SIG-M5 treated with dmso at 0.1 percent for 504 hours (cell line): ENCODE results near the gene CSMD2.

Source experiments
- DNase-seq: peaks from one replicate; lab custom pipeline; 2025; ENCODE audit not compliant: unreplicated experiment; lab: John Stamatoyannopoulos, UW

The CSMD2 gene

DNA sequence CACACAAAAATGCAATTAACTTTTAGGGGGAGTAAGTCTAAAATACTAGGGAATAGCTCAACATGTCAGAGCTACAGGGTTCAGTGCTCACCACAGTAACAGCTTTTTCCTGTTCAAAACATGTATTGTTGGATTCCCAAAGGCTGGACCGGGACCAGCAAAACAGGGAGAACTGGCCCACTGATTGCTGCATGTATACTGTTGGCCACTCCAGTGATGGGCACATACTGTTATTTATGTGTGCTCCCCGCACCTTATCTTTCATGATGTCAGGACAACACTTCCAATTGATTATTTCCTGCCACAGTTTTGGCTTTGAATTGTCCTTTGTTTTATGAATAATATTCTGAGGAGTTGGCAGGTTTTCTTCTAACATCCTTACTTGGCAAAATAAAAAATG is 250.5 kb downstream of the CSMD2 start:
- no peak for DNase-seq

- no peak for DNase-seq
Observed at GRCh38 chr1:33908324-33908956, 256.6 kb downstream of the CSMD2 start.

DNA sequence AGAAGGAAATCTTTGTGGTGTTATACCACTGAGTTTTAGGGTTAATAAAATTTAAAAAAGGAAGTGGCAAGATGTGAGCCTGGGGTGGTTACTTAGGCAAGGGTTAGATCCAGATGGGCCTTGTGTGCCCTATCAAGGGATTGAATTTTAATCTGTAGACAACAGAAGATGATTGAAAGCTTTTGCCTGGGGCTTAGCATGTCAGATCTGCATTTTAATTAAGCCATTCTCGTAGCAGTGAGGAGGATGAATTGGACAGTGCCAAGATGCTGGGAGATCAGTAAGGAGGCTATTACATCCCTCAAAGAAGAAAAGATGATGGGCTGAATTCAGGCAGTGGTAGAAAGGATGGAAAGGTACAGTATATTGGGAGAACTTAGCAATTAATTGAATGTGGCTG is 258.9 kb downstream of the CSMD2 start:
- no peak for DNase-seq

GRCh38 chr1:33905241-33905640 is 259.8 kb downstream of the CSMD2 start:
- no peak for DNase-seq

DNA sequence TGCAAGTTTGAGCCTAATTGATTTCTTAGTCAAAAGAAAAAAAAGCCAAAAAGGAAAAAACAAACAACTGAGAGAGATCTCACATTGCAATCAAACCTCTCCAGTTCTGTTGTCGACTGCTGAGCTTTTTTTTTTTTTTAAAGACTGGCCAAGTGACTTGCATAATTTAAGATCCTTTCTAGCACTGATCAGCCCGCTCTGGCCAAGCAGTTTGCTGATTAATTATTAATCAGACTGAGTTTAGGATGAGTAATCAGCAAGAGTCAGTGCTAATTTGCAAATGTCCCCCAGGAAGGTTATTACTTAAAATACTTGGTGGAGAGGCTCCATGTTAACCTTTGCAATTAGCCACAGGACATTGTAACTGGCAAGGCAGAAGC is 261.8 kb downstream of the CSMD2 start:
- DNase-seq, result no peak

GRCh38 chr1:33902486-33903209 is 262.4 kb downstream of the CSMD2 start:
- no peak for DNase-seq

DNA sequence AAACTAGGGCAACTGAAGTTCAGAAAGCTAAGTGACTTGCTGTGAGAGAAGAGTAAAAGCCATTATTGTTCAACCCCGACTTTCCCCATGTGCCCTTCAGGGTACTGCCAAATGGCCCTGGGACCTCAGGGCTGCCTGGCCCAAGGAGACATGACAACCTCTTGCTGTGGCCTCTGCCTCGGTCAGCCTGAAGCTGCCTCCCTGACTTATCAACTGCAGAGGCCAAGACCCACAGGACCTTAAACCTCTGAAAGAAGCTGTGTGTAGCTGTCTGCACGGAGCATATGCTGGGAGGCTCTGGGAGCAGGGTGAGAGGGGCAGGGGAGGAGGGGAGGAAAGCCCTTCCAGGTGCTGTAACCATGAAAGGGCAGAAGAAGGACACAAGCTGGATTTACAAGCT is 265.3 kb downstream of the CSMD2 start:
- DNase-seq, result no peak

DNA sequence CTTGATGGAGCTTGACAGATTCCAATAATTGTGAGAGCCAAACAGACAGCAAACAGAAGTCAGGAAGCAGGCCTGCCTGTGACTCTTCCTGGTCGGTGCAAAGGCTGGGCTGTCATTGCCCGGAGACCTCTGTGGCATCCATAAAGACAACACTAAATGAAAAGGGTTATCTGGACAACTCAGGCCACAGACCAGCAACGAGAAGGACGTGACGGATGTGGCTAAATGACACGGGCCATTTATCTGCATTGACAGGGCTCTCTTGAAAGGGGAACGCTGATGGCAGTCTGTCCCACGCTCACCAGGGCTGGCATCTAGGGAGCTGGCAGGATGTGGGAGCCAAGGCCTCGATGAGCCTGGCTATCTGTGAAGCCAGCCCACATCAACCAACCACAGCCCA is 266.1 kb downstream of the CSMD2 start:
- no peak for DNase-seq

GRCh38 chr1:33898406-33898805 is 266.6 kb downstream of the CSMD2 start:
- no peak for DNase-seq

DNA sequence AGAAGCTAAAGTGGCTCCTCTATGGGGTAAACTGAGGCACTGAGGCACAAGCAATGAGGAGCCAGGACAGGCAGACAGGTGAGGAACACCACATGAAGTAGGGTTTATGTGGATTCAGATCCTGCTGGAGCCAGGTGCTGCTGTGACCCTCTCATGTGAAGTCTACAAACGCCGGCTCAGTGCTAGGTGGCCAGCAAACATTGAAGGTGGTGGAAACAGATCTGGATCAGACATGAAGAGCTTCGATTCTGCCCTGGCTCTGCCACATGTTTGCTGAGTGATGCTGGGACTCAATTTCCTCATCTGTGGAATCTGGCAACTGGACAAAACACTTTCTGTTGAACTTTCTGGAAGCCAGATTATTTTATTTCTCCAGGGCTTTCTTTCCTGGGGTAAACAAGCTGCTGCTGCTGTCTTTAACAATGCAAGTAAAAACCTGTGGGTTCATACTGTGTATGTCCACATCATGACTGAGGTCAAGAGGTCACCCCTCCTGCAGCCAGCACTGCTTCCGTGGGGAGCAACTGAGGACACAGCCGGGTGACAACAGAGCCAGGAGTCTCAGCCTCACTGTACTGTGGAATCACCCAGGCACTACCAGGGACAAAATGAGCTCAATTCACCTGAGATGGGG is 267.8 kb downstream of the CSMD2 start:
- no peak for DNase-seq

GRCh38 chr1:33895976-33896375 is 269.1 kb downstream of the CSMD2 start:
- DNase-seq, result no peak

DNA sequence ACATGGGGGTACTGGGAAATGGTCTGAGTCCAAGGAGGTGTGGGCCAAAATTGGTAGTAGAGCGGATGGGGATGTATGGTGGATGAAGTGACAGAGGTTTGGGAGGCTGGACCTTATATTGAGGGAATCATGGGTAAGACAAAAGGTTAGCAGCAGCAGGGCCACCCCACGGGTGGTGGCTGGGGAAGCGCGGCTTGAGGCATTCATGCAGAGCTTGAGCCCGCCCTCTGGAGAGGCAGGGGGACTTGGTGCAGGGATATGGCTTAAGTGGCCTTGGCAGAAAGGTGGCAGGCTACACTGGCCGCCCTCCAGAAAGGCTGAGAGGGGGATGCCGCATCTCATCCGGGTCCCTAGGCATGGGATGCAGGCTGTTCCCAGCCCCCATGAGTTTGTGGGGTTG is 269.6 kb downstream of the CSMD2 start:
- no peak for DNase-seq

DNA sequence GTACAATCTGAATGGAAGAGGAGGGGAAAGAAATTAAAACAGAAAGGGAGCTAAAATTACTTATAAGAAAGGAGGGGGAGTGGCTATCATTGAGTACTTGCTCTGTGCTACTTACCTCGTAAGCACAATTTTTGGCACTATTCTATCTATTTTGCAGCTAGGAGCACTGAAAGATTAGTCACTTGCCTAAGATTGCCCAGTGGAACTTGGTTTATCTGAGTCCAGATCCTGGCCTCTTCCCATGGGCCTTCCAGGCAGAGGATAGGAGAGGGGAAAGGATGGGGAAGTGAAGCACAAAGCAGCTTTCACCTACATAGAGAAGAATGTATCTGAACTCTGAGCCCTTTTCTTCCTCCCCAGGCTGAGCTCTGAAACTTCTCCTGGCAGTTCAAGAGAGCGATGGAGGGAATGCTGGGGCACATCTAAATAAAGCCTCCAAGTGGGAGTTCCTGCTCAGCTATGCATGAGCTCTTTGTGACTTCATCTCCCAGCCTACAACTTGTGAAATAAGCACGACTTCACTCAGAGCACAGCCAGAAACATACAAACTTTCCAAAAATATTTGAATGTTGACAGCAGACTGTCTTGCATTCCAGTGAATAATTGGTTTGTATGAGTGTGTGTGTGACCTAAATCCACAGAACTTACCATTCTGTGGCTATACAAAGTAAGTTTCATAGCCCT is 271.7 kb downstream of the CSMD2 start:
- DNase-seq, result no peak

DNA sequence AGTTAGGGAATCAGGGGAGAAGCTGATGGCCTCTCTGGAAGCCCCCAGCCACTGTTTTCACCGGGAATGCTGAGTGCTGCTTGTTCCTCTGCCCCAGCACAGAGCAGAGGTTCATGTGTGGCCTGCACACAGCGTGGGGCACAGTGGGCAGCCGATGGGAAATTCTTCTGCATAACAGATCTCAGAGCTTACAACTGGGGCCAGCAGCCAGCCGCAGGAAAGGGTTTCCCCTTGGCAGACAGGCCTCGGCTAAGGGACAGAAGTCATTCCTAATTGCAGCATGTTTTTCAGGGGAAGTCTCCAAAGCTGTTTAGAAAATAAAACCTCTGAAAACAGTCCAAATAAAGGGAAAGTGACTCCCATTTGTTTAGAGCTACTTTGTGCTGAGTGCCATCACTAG is 278.5 kb downstream of the CSMD2 start:
- DNase-seq, result no peak

DNA sequence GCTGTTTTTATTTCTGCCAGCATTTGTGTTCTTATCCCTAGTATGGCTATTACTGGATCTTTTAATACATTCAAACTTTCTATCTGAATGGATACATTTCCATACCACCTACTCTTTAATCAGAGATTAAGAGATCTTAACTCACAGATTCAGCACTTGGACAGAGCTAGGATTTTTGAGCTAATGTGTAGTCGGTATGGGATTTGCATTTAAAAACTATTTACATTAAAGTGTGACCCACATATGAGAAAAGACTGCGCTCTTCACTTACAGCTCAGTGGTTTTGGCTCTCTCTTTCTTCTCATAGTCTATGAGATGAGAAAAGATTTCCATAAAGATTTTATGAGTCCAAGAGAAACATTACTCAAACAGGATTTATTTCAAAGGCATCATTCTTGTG is 284.7 kb downstream of the CSMD2 start:
- no peak for DNase-seq

DNA sequence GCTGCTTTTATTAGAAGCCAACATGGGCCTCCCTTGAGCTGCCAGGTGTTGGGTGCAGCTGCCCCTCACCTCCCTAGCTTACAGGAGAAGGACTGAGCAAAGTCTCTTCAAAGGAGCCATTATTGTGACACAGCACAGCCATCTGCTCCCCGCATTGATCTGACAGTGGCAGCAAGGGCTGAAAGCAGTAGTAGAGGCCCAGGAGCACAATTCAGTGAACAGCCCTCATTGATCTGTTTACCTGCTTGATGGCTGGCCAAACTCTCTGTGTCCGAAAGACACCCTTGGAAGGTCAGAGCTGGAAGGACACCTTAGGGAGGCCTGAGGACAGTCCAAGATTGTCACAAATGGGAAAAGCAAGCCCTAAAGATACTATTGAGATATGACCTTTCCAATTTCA is 286.6 kb downstream of the CSMD2 start:
- DNase-seq, result no peak

DNA sequence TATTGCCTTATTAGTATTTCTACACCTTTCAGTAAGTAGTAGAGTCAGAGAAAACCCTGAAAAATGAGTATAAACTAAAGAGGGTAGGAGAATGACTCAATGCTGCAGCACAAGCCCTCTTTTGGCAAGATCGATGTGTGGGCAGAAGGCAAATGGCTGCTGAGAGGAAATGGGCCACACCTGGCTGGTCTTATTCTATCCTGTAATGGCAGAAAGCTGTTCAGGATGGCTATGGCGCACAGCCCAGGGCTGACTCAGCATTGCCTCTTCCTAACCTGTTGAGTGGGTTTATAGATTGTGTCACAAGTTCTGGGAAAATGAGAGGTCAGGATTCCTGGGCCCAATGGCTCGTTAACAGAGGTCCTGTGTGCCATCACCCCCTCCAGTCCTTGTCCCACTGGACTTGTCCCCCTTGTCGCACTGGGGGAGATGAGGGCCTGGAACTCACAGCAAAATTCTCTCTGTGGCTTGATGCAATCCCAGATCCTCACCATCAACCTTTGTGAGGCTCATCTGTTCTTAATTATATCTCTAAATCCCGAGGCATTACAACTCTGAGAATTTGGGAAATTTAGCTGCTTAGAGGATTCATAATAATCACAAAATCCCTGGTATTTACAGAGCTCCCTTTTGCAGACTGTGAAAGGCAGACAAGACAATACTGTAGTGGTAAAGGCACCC is 287.9 kb downstream of the CSMD2 start:
- no peak for DNase-seq

GRCh38 chr1:33875862-33876261 is 289.2 kb downstream of the CSMD2 start:
- DNase-seq, result no peak

DNA sequence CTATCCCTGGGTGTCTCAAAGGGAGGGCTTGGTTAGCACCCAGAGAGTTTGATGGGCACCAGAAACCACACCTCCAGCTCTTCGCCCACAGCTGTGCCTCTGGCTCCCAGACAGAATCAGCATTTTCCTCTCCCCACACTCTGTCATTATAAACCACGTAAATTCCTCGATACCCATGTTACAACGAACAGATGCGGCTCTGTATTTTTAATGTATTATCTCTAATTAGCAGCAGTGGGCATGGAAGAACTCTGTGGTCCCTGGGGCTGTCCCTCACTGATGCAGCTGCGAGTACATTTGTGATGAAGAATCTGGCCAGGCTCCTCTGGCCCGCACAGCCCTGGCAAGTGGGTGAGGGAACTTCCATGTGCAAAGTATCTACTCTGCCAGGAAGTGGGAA is 290.4 kb downstream of the CSMD2 start:
- no peak for DNase-seq

DNA sequence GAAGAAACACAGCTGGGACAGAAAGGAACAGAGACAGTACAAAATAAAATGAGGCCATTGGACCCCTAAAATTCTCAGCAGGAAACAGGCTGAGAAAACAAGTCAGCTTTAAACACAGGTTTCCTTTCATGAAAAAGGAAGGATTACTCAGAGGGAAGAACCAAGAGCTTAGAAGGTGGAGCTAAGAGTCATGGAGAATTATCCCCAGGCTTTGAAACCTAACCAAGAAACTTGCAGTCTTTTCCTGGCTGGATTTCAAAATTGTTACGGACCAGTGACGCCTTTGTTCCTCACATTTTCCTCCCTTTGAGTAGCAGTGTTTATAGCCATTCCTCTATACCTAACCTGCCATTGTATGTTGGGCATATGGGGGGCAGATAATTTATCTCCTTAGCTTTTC is 292.3 kb downstream of the CSMD2 start:
- no peak for DNase-seq

- DNase-seq, result no peak
Observed at GRCh38 chr1:33872275-33872674, 292.8 kb downstream of the CSMD2 start.
